Measurements from ENCODE around the gene GADD45B. TPM values are rescaled to one million over a fixed set of nuclear protein-coding genes. Genes with fewer than 3 reads are reported as not detected.

The GADD45B gene
- total RNA-seq, 1 experiment from 2014 or later: 16.2 TPM

- no CpG with 5 or more reads among the region's 27 CpGs for WGBS (ENCODE audit: extremely low coverage, insufficient read length, low lambda C conversion rate)
- Histone ChIP-seq H3K14ac (ENCODE audit: insufficient read depth, low read length) (no peak overlapping the region), H3K9ac (ENCODE audit: extremely low read depth, insufficient read length, low read length) (no peak overlapping the region), H3K4me2 (ENCODE audit: insufficient read depth, insufficient read length, low read length) (peak overlapping the region; percentile 65), H4K5ac (ENCODE audit: insufficient read length, low read depth, low read length) (no peak overlapping the region), H2BK20ac (ENCODE audit: low read depth, low read length, poor library complexity, severe bottlenecking) (no peak overlapping the region), H2BK120ac (ENCODE audit: low read depth, low read length, poor library complexity, severe bottlenecking) (no peak overlapping the region), H2AK5ac (ENCODE audit: insufficient read length, low read length) (no peak overlapping the region), H3K23me2 (ENCODE audit: insufficient read length, low read depth, low read length, poor library complexity, severe bottlenecking) (peaks cover 28% of the 10 kb centered on the region), H3K27me3 (ENCODE audit: insufficient read depth, low read length) (peaks cover 7% of the 10 kb centered on the region; the same call in 1 of the 2 replicates), H3K79me2 (ENCODE audit: insufficient read depth, low read length) (peaks cover 2% of the 10 kb centered on the region; the same call in 1 of the 2 replicates), H3K18ac (ENCODE audit: insufficient read length, low read depth, low read length) (no peak overlapping the region), H4K20me1 (ENCODE audit: control insufficient read depth, insufficient read depth, insufficient read length) (peaks cover 3% of the 10 kb centered on the region), H3K79me1 (ENCODE audit: insufficient read depth, low read depth, low read length, poor library complexity, severe bottlenecking) (no peaks in the 10 kb centered on the region), H2BK15ac (ENCODE audit: low read depth, low read length) (no peak overlapping the region), H3K23ac (ENCODE audit: insufficient read length, low read depth, low read length) (no peak overlapping the region), H3T11ph (ENCODE audit: low read length) (no peak overlapping the region), H3K9me3 (ENCODE audit: control insufficient read depth, low read depth, low read length) (no peaks in the 10 kb centered on the region), H3K4me1 (ENCODE audit: insufficient read depth, low read length) (peaks cover 4% of the 10 kb centered on the region; the same call in 1 of the 2 replicates), H2BK5ac (ENCODE audit: insufficient read length, low read length) (no peak overlapping the region), H2BK12ac (ENCODE audit: insufficient read length, low read depth, low read length) (no peak overlapping the region), H4K8ac (replicated peaks; ENCODE audit: insufficient read length, low read depth, low read length) (no peak overlapping the region), H3K4ac (ENCODE audit: low read depth, low read length) (no peak overlapping the region), H3K27ac (ENCODE audit: insufficient read length, low read depth, low read length) (no peak overlapping the region), H2AFZ (ENCODE audit: low read length) (no peak overlapping the region), H4K91ac (ENCODE audit: insufficient read length, low read depth, low read length) (no peak overlapping the region), H3K56ac (ENCODE audit: insufficient read length, low read depth, low read length) (no peak overlapping the region)
- DNase-seq: no peak
- Mint-ChIP-seq H3K4me3 (peak overlapping the region; percentile 88 to 94), H3K36me3 (ENCODE audit: insufficient read depth in 1 of 3, low read depth in 3 of 3) (peaks cover 0 to 3% (median 1%) of the 10 kb centered on the region in 3 experiments; a peak in 1 of 7 replicates), H3K9me3 (0 out of 5 replicates have a peak, but pooled peaks cover 0 to 2% of the 10 kb centered on the region in 2 experiments), H3K27me3 (ENCODE audit: low read depth) (peaks cover 50% of the 10 kb centered on the region), H3K4me1 (peaks cover 17 to 26% of the 10 kb centered on the region in 2 experiments), H3K27ac (no peak overlapping the region)
- TF ChIP-seq, protein P1, sequence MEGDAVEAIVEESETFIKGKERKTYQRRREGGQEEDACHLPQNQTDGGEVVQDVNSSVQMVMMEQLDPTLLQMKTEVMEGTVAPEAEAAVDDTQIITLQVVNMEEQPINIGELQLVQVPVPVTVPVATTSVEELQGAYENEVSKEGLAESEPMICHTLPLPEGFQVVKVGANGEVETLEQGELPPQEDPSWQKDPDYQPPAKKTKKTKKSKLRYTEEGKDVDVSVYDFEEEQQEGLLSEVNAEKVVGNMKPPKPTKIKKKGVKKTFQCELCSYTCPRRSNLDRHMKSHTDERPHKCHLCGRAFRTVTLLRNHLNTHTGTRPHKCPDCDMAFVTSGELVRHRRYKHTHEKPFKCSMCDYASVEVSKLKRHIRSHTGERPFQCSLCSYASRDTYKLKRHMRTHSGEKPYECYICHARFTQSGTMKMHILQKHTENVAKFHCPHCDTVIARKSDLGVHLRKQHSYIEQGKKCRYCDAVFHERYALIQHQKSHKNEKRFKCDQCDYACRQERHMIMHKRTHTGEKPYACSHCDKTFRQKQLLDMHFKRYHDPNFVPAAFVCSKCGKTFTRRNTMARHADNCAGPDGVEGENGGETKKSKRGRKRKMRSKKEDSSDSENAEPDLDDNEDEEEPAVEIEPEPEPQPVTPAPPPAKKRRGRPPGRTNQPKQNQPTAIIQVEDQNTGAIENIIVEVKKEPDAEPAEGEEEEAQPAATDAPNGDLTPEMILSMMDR (conservative IDR thresholded peaks at IDR 0.05): no peak
Measured at GRCh38 chr19:2477141-2477710, 1.3 kb downstream of the GADD45B start.

All from H9 (cell line).